HEK293T (cell line): Measurements from ENCODE around the gene PDZD2.

Source experiments
- BHLHE40 ChIP-seq: fragments of 450-650 bp; IDR thresholded peaks from 2 replicates; pipeline ENCODE4 v1.6.1; 2016; ENCODE audit warnings: mild to moderate bottlenecking, moderate library complexity, borderline replicate concordance
- ELF4 ChIP-seq: fragments of 450-650 bp; IDR thresholded peaks from 2 replicates; pipeline ENCODE4 v1.6.1; 2017; ENCODE audit warnings: antibody characterized with exemption
- FOXK2 ChIP-seq: fragments of 450-650 bp; IDR thresholded peaks from 2 replicates; pipeline ENCODE4 v1.6.1; 2016; ENCODE audit warnings: mild to moderate bottlenecking
- HDGF ChIP-seq: fragments of 450-650 bp; IDR thresholded peaks from 2 replicates; pipeline ENCODE4 v1.6.1; 2017; ENCODE audit warnings: antibody characterized with exemption, borderline replicate concordance
- NFRKB ChIP-seq: fragments of 450-650 bp; IDR thresholded peaks from 2 replicates; pipeline ENCODE4 v1.6.1; 2016; ENCODE audit warnings: mild to moderate bottlenecking, moderate library complexity
- SP1 ChIP-seq: fragments of 450-650 bp; IDR thresholded peaks from 2 replicates; pipeline ENCODE4 v1.6.1; 2017

DNA sequence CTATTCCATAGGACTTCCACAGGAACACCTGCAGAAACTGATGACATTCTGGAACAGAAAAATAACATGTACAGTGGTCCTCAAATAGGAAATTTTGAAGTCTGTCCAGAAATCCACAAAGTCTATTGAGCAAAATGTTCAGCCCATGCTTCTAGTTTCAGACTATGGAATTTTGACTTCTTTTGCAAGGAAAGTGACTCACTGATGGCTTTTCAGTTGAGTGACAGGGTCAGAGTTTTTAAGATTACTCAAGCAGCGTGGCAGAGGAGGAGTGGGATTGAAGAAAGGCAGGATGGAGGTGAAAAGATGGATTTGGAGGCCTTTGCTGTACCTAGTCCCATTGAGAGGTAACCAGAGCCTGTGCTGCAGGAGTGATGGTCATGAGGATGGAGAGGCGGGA lies 383.7 kb downstream of the PDZD2 start:
- TF ChIP-seq ELF4 (no peak), BHLHE40 (no peak), FOXK2 (no peak), NFRKB (no peak), SP1 (no peak), HDGF (no peak)
